Measurements from ENCODE around the gene FAM168A.

DNA sequence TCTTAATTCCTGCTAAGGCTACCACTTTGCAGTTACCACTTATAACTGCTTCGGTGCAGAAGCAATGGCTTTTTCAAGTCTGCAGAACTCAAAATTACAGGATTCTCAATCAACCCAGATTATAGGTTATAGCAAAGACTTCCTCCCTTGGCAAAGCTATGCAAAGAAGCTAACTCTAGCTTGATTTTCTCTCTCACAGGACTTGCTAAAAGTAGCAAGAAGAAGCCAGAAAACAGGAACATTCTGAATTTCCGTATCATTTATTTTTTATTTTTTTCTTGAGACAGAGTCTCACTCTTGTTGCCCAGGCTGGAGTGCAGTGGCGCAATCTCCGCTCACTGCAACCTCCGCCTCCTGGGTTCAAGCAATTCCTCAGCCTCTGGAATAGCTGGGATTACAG lies 37.8 kb upstream of the FAM168A start:
- TF ChIP-seq, protein P1, sequence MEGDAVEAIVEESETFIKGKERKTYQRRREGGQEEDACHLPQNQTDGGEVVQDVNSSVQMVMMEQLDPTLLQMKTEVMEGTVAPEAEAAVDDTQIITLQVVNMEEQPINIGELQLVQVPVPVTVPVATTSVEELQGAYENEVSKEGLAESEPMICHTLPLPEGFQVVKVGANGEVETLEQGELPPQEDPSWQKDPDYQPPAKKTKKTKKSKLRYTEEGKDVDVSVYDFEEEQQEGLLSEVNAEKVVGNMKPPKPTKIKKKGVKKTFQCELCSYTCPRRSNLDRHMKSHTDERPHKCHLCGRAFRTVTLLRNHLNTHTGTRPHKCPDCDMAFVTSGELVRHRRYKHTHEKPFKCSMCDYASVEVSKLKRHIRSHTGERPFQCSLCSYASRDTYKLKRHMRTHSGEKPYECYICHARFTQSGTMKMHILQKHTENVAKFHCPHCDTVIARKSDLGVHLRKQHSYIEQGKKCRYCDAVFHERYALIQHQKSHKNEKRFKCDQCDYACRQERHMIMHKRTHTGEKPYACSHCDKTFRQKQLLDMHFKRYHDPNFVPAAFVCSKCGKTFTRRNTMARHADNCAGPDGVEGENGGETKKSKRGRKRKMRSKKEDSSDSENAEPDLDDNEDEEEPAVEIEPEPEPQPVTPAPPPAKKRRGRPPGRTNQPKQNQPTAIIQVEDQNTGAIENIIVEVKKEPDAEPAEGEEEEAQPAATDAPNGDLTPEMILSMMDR (conservative IDR thresholded peaks at IDR 0.05 in 1 of 2, IDR thresholded peaks at IDR 0.05 in 1 of 2; ENCODE audit: low read depth in 1 of 2, low read length in 2 of 2) = no peak
- no peak for TF ChIP-seq EZH2 (IDR thresholded peaks at IDR 0.05; ENCODE audit: low read length, missing control alignments)
